Endothelial cell (in vitro differentiated cells): Measurements from ENCODE around the gene TUFM. TPM values are rescaled to one million over a fixed set of nuclear protein-coding genes. Genes with fewer than 3 reads are reported as not detected.

Source experiments
- DNase-seq: peaks from one replicate; pipeline ENCODE4 v3.0.0; 2021; ENCODE audit warnings: low spot score
- H3K27ac Mint-ChIP-seq: one replicate; pipeline ENCODE4 v1.8.0; 2021; ENCODE audit warnings: mixed read lengths, inconsistent platforms; ENCODE audit not compliant: unreplicated experiment
- H3K27me3 Mint-ChIP-seq: one replicate; pipeline ENCODE4 v1.8.0; 2021; ENCODE audit warnings: mild to moderate bottlenecking, moderate library complexity, mixed read lengths, inconsistent platforms; ENCODE audit not compliant: unreplicated experiment
- H3K36me3 Mint-ChIP-seq: one replicate; pipeline ENCODE4 v1.8.0; 2021; ENCODE audit warnings: mild to moderate bottlenecking, low read depth, mixed read lengths, inconsistent platforms; ENCODE audit not compliant: unreplicated experiment
- H3K4me1 Mint-ChIP-seq: one replicate; pipeline ENCODE4 v1.8.0; 2021; ENCODE audit warnings: mild to moderate bottlenecking, mixed read lengths, inconsistent platforms; ENCODE audit not compliant: unreplicated experiment
- H3K4me3 Mint-ChIP-seq: one replicate; pipeline ENCODE4 v1.8.0; 2021; ENCODE audit warnings: mild to moderate bottlenecking, mixed read lengths, inconsistent platforms; ENCODE audit not compliant: unreplicated experiment
- H3K9me3 Mint-ChIP-seq: one replicate; pipeline ENCODE4 v1.8.0; 2021; ENCODE audit warnings: mixed read lengths, inconsistent platforms; ENCODE audit not compliant: unreplicated experiment
- CTCF ChIP-seq: fragments of 200-600 bp; sonication (generic); IDR thresholded peaks from one replicate; pipeline ENCODE4 v1.5.0; 2021; ENCODE audit warnings: antibody characterized with exemption; ENCODE audit not compliant: unreplicated experiment
- total RNA-seq: library from RNA; stranded (reverse); fragmentation: NEBNext Ultra II Directional; extraction: Animal tissue kit (Norgen Biotek cat#: 25700); gene quantifications from one replicate; pipeline ENCODE4 v1.2.1, GENCODE V29; 2021; ENCODE audit not compliant: unreplicated experiment

The TUFM gene
- total RNA-seq, 1 donor from 2014 or later: 173 TPM

GRCh38 chr16:28867241-28867640 is 21.1 kb upstream of the TUFM start:
- Mint-ChIP-seq H3K36me3 (peaks cover 10% of the 10 kb centered on the region), H3K4me3 (peak overlapping the region; percentile 56), H3K4me1 (peaks cover 8% of the 10 kb centered on the region), H3K9me3 (no peaks in the 10 kb centered on the region), H3K27me3 (peaks cover 4% of the 10 kb centered on the region), H3K27ac (no peak overlapping the region)
- DNase-seq: no peak
- no peak for TF ChIP-seq CTCF

DNA sequence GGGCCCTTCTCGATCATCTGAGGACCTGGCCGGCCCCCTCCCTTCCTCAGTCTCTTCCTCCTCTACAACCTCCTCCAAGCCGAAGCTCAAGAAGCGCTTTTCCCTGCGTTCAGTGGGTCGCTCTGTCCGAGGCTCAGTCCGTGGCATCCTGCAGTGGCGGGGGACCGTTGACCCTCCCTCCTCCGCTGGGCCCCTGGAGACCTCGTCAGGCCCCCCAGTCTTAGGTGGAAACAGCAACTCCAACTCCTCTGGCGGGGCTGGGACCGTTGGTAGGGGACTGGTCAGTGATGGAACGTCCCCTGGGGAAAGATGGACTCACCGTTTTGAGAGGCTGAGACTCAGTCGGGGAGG is 20.3 kb upstream of the TUFM start:
- no peaks in the 10 kb centered on the region for H3K9me3 Mint-ChIP-seq
- H3K27ac Mint-ChIP-seq: no peak overlapping the region
- peaks cover 10% of the 10 kb centered on the region for H3K36me3 Mint-ChIP-seq
- no peak overlapping the region for H3K4me3 Mint-ChIP-seq
- no peak for DNase-seq
- no peak for TF ChIP-seq CTCF
- H3K4me1 Mint-ChIP-seq: peaks cover 8% of the 10 kb centered on the region
- H3K27me3 Mint-ChIP-seq: peaks cover 4% of the 10 kb centered on the region

GRCh38 chr16:28865722-28866453 is 19.7 kb upstream of the TUFM start:
- no peak for TF ChIP-seq CTCF
- DNase-seq: no peak
- H3K27me3 Mint-ChIP-seq: peaks cover 4% of the 10 kb centered on the region
- peak overlapping the region; percentile 77 for H3K4me3 Mint-ChIP-seq
- no peak overlapping the region for H3K27ac Mint-ChIP-seq
- peaks cover 8% of the 10 kb centered on the region for H3K4me1 Mint-ChIP-seq
- H3K36me3 Mint-ChIP-seq: peaks cover 10% of the 10 kb centered on the region
- H3K9me3 Mint-ChIP-seq: no peaks in the 10 kb centered on the region

GRCh38 chr16:28865001-28865688 is 19.0 kb upstream of the TUFM start:
- H3K4me1 Mint-ChIP-seq: peaks cover 8% of the 10 kb centered on the region
- DNase-seq: no peak
- no peak for TF ChIP-seq CTCF
- H3K9me3 Mint-ChIP-seq: no peaks in the 10 kb centered on the region
- peak overlapping the region; percentile 97 for H3K4me3 Mint-ChIP-seq
- peaks cover 10% of the 10 kb centered on the region for H3K36me3 Mint-ChIP-seq
- peaks cover 4% of the 10 kb centered on the region for H3K27me3 Mint-ChIP-seq
- H3K27ac Mint-ChIP-seq: peak overlapping the region; percentile 32
